NCI-H748 (cell line): ENCODE measurements around the gene PRPF8.
"Not testable (repeated sequence)": the region's sequence is repeated elsewhere in the genome, so short reads cannot be mapped to it uniquely, and the experiment has no call there.

Source experiments
- DNase-seq: peaks from one replicate; lab custom pipeline; 2025; ENCODE audit not compliant: unreplicated experiment; lab: John Stamatoyannopoulos, UW

The PRPF8 gene

DNA sequence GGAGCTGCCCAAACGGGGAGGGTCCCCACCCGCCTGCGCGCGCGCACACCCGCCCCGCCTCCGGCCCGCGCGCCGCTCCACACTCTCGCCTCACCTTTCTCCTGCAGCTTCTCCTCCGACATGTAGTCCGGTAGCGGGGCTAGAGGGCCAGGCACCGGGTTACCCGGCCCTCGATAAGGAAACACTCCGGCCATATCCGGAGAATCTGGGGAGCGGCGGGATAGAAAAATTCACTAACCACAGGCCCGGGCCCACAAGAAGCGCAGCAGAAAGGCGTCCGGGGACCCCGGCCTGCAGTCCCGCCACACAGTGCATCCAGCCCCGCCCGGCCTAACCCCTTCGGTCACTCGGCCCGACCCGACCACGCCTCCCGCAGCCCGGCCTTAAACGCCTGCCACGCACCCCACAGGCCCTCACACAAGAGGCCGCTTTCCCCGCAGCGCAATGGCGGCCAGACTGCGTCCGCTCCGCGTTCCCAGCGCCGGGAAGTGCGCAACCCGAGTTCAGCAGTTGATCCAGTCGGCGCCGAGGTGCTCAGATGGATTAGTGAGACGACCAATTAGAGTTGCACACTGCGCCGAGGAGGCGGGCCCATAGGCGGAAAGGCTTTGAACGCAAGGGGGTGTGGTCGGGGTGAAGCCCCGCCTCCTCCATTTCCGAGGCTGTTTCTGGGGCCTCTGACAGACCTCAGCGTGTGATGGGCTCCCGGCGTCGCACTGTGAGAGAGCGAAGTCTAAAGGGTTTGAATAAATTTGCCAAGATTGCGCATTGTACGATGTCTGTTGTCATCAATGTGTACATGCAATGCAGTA, at the start of gene PRPF8:
Gene PRPF8 (minus strand): TSS at position 490 of the 812 bp plus-strand sequence. CDS start 296 bp downstream, at position 194.
- peak; percentile 99 for DNase-seq

DNA sequence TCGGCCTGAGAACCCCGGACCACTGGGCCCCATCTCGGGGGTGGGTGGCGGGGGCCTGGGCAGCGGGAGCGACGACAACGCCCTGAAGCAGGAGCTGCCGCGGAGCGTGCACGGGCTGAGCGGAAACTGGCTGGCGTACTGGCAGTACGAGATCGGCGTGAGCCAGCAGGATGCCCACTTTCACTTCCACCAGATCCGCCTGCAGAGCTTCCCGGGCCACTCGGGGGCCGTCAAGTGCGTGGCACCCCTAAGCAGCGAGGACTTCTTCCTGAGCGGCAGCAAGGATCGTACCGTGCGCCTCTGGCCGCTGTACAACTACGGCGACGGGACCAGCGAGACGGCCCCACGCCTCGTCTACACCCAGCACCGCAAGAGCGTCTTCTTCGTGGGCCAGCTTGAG, 49.1 kb upstream of the PRPF8 start:
- DNase-seq = no peak

DNA sequence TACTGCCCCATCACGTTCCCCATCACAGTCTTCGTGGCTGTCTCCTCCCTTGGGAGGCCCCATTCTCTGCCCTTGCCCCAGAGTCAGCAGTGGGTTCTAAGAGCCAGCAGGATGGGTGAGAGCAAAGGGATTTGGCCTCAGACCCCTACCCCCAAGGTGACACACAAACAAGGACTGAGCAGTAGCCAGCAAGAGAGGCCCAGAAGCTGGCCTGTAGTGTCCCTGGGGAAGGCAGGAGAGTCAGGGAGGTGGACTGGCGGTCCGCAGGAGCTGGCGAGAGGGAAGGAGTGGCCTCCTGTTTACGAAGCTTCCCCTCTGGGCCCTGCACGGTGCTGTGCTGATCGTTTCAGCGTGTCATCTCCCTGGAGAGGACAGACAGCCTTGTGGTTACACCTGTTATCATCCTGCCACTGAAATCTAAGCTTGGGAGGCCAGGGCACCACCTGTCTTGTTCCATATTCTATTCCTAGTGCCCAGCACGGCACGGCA, 48.2 kb upstream of the PRPF8 start:
- DNase-seq = no peak

DNA sequence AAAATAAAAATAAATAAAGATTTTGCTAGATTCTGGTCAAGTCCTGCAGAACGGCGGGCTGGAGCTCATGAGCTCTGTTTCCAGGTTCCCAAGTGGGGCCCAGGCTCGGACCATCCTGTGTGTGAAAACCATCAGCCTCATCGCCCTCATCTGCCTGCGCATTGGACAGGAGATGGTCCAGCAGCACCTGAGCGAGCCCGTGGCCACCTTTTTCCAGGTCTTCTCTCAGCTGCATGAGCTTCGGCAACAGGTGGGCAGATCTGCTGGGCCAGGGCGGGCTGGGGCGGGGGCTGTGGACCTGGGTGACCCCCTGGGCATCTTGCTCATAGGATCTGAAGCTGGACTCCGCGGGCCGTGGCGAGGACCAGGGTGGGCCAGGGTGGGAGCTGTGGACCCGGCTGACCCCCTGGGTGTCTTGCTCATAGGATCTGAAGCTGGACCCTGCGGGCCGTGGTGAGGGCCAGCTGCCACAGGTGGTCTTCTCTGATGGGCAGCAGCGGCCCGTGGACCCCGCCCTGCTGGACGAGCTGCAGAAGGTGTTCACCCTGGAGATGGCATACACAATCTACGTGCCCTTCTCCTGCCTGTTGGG, 47.7 kb upstream of the PRPF8 start:
- no peak for DNase-seq

DNA sequence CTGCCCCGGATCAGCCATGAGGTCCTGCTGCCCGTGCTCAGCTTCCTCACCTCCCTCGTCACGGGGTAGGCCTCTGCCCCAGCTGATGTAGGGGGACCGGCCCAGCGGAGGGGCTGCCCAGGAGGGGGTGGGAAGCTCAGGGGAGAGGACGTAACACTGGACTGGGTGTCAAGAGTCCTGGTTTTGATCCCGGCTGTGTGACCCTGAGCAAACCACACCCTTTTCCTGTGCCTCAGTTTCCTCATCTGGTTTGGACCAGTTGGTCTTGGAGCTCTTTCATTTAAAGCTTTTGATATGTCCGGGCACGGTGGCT, 46.5 kb upstream of the PRPF8 start:
- DNase-seq = no peak

DNA sequence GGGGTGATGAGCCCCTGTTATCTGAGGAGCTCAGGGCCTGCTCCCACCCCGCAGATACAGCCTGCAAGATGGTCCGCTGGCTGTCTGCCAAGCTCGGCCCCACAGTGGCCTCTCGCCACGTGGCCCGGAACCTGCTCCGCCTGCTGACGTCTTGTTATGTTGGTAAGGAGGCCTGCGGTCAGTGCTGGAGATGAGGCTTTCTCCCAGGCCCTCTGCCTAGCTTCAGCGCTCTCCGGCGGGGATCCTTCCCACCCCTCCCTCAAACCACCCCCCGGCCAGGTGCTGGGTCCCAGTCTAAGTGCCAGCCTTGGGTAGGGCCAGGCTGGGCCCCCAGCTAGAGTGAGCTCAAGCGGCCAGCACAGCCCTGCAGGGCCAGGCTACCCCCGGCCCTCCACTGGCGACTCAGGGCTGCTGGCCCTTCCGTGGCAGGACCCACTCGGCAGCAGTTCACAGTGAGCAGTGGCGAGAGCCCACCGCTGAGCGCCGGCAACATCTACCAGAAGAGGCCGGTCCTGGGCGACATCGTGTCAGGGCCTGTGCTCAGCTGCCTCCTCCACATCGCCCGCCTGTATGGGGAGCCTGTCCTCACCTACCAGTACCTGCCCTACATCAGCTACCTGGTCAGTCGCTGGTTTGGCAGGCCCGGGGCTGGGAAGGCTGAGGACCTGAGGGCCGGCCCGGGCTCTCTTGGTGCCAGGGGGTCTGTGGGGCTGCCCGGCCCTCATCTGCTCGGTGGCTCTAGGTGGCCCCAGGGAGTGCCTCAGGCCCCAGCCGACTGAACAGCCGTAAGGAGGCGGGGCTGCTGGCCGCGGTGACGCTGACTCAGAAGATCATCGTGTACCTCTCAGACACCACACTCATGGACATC, 45.9 kb upstream of the PRPF8 start:
- no peak for DNase-seq

DNA sequence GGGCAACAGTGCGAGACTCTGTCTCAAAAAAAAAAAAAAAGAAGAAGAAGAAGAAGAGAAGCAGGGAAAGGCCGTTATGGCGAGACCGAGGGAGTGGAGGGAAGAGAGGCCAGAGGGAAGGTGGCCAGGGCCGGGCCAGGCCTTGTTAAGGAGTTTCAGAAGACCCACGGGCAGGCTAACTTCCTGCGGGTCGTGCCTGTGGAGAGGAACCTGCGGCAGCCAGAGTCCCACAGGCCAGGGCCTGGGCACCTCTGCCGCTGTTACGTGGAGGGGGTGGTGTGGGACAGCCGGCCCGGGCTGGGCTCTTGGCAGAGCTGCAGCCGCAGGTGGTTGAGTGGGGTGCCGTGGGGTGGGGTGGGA, 45.3 kb upstream of the PRPF8 start:
- no peak for DNase-seq

DNA sequence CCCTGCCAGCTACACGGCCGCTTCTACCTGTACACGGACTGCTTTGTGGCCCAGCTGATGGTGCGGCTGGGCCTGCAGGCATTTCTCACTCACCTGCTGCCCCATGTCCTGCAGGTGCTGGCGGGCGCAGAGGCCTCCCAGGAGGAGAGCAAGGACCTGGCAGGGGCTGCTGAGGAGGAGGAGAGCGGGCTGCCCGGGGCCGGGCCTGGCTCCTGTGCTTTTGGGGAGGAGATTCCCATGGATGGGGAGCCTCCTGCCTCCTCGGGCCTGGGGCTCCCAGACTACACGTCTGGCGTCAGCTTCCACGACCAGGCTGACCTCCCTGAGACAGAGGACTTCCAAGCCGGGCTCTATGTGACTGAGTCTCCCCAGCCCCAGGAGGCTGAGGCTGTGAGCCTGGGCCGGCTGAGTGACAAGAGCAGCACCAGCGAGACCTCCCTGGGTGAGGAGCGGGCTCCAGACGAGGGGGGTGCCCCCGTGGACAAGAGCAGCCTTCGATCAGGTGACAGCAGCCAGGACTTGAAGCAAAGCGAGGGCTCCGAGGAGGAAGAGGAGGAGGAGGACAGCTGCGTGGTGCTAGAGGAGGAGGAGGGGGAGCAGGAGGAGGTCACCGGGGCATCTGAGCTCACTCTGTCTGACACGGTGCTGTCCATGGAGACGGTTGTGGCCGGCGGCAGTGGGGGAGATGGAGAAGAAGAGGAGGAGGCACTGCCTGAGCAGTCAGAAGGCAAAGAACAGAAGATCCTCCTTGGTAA, 43.4 kb upstream of the PRPF8 start:
- no peak for DNase-seq

DNA sequence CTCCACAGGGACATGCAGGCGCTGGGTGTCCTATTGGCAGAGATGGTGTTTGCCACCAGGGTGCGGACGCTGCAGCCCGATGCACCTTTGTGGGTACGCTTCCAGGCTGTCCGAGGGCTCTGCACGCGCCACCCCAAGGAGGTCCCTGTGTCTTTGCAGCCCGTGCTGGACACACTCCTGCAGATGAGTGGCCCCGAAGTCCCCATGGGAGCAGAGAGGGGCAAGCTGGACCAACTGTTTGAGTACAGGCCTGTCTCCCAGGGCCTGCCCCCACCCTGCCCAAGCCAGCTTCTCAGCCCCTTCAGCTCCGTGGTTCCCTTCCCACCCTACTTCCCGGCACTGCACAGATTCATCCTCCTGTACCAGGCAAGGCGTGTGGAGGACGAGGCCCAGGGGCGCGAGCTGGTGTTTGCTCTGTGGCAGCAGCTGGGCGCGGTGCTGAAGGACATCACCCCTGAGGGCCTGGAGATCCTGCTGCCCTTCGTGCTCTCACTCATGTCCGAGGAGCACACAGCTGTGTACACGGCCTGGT, 42.7 kb upstream of the PRPF8 start:
- no peak for DNase-seq

DNA sequence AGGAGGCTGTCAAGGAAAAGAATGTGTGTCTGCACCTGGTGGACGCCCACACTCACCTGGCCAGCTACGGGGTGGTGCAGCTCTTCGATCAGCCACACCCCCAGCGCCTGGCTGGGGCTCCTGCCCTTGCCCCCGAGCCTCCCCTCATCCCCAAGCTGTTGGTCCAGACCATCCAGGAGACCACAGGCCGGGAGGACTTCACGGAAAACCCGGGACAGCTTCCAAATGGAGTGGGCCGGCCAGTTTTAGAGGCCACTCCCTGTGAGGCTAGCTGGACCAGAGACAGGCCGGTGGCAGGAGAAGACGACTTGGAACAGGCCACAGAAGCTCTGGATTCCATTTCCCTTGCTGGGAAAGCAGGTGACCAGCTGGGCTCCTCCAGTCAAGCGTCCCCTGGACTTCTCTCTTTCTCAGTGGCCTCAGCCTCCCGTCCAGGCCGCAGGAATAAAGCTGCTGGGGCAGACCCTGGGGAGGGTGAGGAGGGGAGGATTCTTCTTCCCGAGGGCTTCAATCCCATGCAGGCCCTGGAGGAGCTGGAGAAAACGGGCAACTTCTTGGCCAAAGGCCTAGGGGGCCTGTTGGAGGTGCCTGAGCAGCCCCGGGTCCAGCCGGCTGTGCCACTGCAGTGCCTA, 42.1 kb upstream of the PRPF8 start:
- no peak for DNase-seq

DNA sequence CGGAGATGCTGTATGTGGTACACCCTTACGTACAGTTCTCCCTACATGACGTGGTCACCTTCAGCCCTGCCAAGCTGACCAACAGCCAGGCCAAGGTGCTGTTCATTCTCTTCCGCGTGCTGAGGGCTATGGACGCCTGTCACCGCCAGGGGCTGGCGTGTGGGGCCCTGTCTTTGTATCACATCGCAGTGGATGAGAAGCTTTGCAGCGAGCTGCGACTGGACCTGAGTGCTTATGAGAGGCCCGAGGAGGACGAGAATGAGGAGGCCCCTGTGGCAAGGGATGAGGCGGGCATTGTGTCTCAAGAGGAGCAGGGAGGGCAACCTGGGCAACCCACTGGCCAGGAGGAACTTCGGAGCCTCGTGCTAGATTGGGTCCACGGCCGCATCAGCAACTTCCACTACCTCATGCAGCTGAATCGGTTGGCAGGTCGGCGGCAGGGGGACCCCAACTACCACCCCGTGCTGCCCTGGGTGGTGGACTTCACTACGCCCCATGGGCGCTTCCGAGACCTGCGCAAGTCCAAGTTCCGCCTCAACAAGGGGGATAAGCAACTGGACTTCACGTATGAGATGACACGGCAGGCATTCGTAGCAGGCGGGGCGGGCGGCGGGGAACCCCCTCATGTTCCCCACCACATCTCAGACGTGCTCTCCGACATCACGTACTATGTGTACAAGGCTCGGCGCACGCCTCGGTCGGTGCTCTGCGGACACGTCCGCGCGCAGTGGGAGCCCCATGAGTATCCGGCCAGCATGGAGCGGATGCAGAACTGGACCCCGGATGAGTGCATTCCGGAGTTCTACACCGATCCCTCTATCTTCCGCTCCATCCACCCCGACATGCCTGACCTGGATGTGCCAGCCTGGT, 41.2 kb upstream of the PRPF8 start:
- DNase-seq = no peak

DNA sequence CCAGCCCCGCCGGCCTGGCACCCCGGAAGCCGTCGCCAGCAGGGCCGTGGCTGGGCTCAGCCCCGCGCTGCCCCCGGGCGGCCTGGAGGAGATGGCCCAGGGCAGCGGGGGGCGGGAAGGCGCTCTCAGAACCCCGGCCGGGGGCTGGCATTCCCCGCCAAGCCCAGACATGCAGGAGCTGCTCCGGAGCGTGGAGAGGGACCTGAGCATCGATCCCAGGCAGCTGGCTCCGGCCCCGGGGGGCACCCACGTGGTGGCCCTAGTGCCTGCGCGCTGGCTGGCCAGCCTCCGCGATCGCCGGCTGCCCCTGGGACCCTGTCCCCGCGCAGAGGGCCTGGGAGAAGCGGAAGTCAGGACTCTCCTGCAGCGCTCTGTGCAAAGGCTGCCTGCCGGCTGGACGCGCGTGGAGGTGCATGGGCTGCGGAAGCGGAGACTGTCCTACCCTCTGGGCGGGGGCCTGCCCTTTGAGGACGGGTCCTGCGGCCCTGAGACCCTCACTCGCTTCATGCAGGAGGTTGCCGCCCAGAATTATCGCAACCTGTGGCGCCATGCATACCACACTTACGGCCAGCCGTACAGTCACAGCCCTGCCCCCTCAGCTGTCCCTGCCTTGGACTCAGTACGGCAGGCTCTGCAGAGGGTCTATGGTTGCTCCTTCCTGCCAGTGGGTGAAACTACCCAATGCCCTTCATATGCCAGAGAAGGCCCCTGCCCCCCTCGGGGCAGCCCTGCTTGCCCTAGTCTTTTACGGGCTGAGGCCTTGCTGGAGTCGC, 40.4 kb upstream of the PRPF8 start:
- DNase-seq = peak; percentile 54

DNA sequence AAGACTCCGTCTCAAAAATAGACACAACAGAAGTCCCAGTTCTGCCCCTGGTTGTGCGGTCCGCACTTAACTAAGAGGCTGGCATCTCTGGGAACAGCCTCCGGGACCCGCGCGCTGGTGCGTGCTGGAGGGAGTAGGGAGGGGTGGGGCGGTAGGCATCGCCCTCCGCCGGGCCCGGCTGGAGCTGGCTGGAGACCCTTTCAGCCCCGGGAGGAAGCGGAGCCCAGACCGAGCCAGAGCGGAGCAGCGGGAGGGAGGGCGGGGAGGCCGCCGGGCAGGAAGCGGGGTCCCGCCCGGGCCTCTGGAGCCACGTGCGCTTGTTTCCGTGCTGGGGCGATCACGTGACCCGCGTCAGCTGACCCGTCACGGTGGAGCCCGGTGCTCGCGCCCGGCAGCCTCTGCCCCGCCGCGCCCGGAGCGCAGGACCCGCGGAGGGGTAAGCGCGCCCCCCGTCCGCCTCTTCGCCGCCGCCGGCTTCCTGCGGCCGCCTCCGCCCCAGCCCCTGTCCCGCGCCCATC, 39.7 kb upstream of the PRPF8 start, which contains the start of gene WDR81:
Gene WDR81 (plus strand): TSS at position 354 of the 518 bp plus-strand sequence. CDS start 256 bp downstream, outside the sequence.
- DNase-seq = peak; percentile 89

DNA sequence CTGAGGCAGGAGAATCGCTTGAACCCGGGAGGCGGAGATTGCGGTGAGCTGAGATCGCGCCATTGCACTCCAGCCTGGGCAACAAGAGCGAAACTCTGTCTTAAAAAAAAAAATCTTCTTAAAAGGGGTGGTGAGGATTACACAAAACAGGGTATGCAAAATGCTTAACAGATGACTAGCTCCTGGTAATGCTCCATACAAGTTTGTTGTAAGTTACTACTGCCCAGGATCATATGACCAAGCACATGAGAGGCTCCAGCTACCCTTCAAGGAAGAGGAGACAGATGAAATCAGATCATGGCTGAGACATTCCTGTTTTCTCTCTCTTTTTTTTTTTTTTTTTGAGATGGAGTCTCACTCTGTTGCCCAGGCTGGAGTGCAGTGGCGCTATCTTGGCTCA, 37.4 kb upstream of the PRPF8 start:
- not testable (repeated sequence) for DNase-seq

DNA sequence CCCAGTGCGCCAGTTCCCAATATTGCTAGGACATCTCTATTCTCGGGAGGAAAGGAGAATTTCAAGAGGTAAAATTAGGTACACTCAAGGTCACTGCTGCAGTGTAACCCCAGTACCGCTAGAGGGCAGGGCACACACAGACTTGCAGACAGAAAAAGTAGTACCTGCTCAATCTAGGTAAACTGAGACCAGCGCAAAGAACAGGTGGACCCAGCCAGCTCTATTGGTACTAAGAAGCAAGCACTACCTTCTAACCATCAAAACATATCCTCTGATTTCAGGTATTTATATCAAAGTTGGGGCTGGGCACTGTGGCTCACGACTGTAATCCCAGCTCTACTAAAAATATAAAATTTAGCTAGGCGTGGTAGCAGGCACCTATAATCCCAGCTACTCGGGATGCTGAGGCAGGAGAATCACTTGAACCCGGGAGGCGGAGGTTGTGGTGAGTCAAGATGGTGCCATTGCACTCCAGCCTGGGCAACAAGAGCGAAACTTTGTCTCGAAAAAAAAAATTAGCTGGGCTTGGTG, 36.3 kb upstream of the PRPF8 start:
- DNase-seq = peak; percentile 70

DNA sequence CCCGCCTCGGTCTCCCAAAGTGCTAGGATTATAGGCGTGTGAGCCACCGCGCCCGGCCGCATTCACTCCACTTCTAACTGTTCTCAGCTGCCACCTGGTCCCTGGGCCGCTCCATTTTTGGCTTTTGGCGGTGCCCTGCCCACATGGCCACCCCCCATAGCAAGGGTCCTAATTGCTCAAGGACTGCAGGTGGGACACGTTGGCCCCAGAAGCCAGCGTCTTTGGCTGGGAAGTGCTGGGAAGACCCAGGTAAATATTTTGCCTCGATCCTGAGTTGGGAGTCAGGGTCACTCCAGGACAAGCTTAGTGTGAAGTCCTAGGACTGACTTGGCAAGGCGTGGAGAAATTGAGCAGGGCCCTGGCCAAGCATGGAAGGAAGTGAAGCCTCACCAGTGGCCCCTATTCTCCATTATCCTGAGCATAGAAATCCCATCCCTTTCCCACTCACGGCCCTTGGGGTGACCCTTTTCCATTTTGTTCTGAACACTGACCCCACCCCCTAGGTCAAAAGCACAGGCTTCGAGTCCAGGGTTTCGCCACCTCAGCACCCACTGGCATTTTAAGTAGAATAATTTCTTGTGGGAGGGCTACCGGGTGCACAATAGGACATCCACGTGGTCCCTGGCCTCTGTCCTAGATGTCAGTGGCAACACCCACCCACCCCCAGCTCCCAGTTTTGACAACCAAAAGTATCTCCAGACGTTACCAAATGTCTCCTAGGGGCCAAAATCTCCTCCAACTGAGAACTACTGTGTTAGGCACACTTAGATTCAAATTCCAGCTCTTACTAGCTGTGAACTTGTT, 33.9 kb upstream of the PRPF8 start:
- DNase-seq = no peak
